ENCODE measurements around the gene IL20RB. TPM values are rescaled to one million over a fixed set of nuclear protein-coding genes. Genes with fewer than 3 reads are reported as not detected.
A peak's percentile ranks its signal among the peaks of the same experiment; 100 is the strongest.

Gene IL20RB
- polyA plus RNA-seq, 3 donors = 0.16 to 1.2 TPM; not detected in 1

DNA sequence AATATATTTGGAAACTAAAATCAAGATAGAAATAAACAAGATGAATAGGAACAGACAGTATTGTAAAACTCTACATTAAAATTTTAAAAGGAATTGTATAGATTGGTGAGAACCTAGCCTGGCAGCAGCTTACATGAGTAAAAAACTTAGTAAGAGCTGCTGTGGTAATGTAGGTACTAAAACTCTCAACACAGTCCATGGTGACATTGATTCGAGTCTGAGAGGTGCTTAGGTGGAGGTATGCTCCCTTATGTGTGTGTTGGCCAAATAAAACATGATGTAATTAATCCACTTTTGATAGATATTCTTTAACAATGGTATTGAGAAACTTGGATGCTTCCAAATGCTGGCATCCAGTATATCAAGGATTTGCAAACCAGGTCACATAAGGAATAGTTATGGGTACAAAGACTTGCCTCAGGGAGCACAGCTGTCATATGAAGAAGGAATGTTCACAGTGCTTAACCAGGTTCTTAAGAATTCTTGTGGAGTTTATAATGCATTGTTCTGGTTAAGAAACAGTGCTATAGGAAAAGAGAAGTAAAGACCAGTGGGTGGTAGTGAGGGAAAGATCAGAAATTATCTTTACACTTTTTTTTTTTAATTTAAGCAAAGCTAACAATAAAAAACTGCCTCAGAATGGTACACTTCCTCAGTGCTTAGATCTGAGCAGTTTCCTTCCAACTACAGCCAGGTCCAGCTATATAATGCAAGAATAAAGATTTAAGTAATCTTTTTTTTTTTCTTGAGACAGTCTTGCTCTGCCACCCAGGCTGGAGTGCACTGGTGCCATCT, 24.6 kb upstream of the IL20RB start:
- peaks cover 32 to 55% of the 10 kb centered on the region in 2 donors for H3K4me1 ChIP-seq (ENCODE audit: control insufficient read depth in 1 of 2, insufficient read depth in 2 of 2, low read length in 2 of 2)
- H3K4me2 ChIP-seq (replicated peaks; ENCODE audit: extremely low read depth, low read length, poor library complexity, severe bottlenecking) = peak overlapping the region; percentile 17
- Mint-ChIP-seq H3K27ac (peak overlapping the region in 6 of 7 donors; percentile 71 to 86 (median 82)), H3K36me3 (peaks cover 30 to 31% of the 10 kb centered on the region in 2 donors), H3K27me3 (ENCODE audit: low read depth in 3 of 3) (no peaks in the 10 kb centered on the region), H3K4me3 (peak overlapping the region in 1 of 2 donors; percentile 55), H3K4me1 (peaks cover 50% of the 10 kb centered on the region), H3K9me3 (no peaks in the 10 kb centered on the region)
- peaks cover 63% of the 10 kb centered on the region for H3K79me2 ChIP-seq (ENCODE audit: insufficient read depth, low read length)
- H3K27ac ChIP-seq (ENCODE audit: low read depth in 1 of 2, low read length in 2 of 2) = peak overlapping the region in 1 of 2 donors; percentile 55
- no peaks in the 10 kb centered on the region for H3K27me3 ChIP-seq (ENCODE audit: control insufficient read depth in 2 of 2, insufficient read depth in 2 of 2, low read length in 2 of 2)
- no peak for TF ChIP-seq CTCF (IDR thresholded peaks at IDR 0.05)
- H4K20me1 ChIP-seq (ENCODE audit: insufficient read depth, low read length) = peaks cover 30% of the 10 kb centered on the region
- H2AFZ ChIP-seq (ENCODE audit: insufficient read depth, low read depth, low read length, poor library complexity, severe bottlenecking) = no peak overlapping the region
- H3K9ac ChIP-seq (ENCODE audit: insufficient read depth, low read length, poor library complexity, severe bottlenecking) = no peak overlapping the region
- H3K9me3 ChIP-seq (replicated peaks in 1 of 2; ENCODE audit: control insufficient read depth in 1 of 2, insufficient read depth in 1 of 2, low read length in 2 of 2) = no peaks in the 10 kb centered on the region
- DNase-seq = no peak
- H3K36me3 ChIP-seq (replicated peaks in 1 of 2; ENCODE audit: control insufficient read depth in 1 of 2, insufficient read depth in 2 of 2, low read length in 2 of 2) = peaks cover 5 to 24% of the 10 kb centered on the region in 2 donors
- peak overlapping the region in 1 of 3 experiments; percentile 63 for H3K4me3 ChIP-seq (replicated peaks in 1 of 3; ENCODE audit: low read depth in 2 of 3, low read length in 3 of 3)
- intact Hi-C loops (cut with micrococcal nuclease) = no loop called here
- WGBS (ENCODE audit: insufficient coverage) = no CpG with 5 or more reads among the region's 1 CpG

- Histone ChIP-seq H3K9me3 (replicated peaks in 1 of 2; ENCODE audit: control insufficient read depth in 1 of 2, insufficient read depth in 1 of 2, low read length in 2 of 2) (no peaks in the 10 kb centered on the region), H3K9ac (ENCODE audit: insufficient read depth, low read length, poor library complexity, severe bottlenecking) (no peak overlapping the region), H4K20me1 (ENCODE audit: insufficient read depth, low read length) (peaks cover 67% of the 10 kb centered on the region), H3K4me1 (ENCODE audit: control insufficient read depth in 1 of 2, insufficient read depth in 2 of 2, low read length in 2 of 2) (peaks cover 23 to 38% of the 10 kb centered on the region in 2 donors), H3K27ac (ENCODE audit: low read depth in 1 of 2, low read length in 2 of 2) (no peak overlapping the region), H3K27me3 (ENCODE audit: control insufficient read depth in 2 of 2, insufficient read depth in 2 of 2, low read length in 2 of 2) (no peaks in the 10 kb centered on the region), H3K4me2 (replicated peaks; ENCODE audit: extremely low read depth, low read length, poor library complexity, severe bottlenecking) (no peak overlapping the region), H3K36me3 (replicated peaks in 1 of 2; ENCODE audit: control insufficient read depth in 1 of 2, insufficient read depth in 2 of 2, low read length in 2 of 2) (peaks cover 0 to 21% of the 10 kb centered on the region in 2 donors), H3K4me3 (replicated peaks in 1 of 3; ENCODE audit: low read depth in 2 of 3, low read length in 3 of 3) (no peak overlapping the region), H3K79me2 (ENCODE audit: insufficient read depth, low read length) (peaks cover 84% of the 10 kb centered on the region), H2AFZ (ENCODE audit: insufficient read depth, low read depth, low read length, poor library complexity, severe bottlenecking) (no peak overlapping the region)
- Mint-ChIP-seq H3K9me3 (no peaks in the 10 kb centered on the region), H3K36me3 (peaks cover 17 to 20% of the 10 kb centered on the region in 2 donors), H3K27ac (no peak overlapping the region), H3K4me3 (no peak overlapping the region), H3K27me3 (ENCODE audit: low read depth in 3 of 3) (no peaks in the 10 kb centered on the region), H3K4me1 (peaks cover 37% of the 10 kb centered on the region)
- intact Hi-C loops (cut with micrococcal nuclease) = no loop called here
- DNase-seq = no peak
- WGBS (ENCODE audit: insufficient coverage) = no CpG with 5 or more reads among the region's 1 CpG
- TF ChIP-seq CTCF (IDR thresholded peaks at IDR 0.05) = no peak
Observed at GRCh38 chr3:136937175-136937574, 20.6 kb upstream of the IL20RB start.
